Measurements from ENCODE around the gene ADGRV1.

The ADGRV1 gene

DNA sequence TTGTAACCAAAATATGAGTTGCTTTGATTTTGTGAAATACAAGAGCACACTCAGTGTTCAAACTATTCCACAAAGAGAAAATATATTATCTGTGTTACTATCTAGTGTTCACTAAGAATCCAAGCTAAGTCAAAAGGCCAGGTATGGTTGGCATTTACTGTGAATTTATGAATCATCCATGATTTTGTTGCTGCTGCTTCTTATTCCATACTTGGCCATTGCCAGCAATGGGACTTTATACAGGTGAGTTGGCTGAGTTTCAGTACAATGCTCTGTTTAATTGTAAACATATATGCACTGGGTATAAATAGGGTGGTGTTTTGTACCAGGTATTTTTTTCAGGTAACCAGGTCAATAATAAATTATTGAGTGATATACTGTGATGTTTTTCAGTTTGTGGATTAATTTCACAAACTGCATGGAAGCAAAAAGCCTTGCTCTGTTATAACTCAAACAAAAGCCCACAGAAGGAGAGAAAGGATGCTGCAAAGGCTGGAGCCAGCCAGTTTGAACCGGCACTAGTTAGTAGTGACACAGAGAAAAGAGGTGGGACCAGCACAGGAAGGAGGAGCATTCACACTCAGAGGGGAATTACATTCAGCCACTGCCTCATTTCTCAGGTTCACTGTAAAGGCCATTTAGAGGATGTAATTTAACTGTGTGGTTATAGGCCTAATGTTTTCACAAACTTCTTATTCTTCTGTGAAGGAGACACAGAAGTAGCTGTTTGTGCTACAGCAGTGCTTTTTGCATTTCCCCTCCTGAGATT, 381.8 kb downstream of the ADGRV1 start:
- H3K4me3 ChIP-seq (ENCODE audit: low read depth, low read length), result no peak overlapping the region
- DNase-seq (ENCODE audit: low read depth), result no peak
- in situ Hi-C loops (cut with HindIII; ENCODE audit: low sequenced_read_pairs), result no loop called here
- TF ChIP-seq, protein P1, sequence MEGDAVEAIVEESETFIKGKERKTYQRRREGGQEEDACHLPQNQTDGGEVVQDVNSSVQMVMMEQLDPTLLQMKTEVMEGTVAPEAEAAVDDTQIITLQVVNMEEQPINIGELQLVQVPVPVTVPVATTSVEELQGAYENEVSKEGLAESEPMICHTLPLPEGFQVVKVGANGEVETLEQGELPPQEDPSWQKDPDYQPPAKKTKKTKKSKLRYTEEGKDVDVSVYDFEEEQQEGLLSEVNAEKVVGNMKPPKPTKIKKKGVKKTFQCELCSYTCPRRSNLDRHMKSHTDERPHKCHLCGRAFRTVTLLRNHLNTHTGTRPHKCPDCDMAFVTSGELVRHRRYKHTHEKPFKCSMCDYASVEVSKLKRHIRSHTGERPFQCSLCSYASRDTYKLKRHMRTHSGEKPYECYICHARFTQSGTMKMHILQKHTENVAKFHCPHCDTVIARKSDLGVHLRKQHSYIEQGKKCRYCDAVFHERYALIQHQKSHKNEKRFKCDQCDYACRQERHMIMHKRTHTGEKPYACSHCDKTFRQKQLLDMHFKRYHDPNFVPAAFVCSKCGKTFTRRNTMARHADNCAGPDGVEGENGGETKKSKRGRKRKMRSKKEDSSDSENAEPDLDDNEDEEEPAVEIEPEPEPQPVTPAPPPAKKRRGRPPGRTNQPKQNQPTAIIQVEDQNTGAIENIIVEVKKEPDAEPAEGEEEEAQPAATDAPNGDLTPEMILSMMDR (IDR thresholded peaks at IDR 0.05; ENCODE audit: low read depth, low read length, missing control alignments), result no peak

DNA sequence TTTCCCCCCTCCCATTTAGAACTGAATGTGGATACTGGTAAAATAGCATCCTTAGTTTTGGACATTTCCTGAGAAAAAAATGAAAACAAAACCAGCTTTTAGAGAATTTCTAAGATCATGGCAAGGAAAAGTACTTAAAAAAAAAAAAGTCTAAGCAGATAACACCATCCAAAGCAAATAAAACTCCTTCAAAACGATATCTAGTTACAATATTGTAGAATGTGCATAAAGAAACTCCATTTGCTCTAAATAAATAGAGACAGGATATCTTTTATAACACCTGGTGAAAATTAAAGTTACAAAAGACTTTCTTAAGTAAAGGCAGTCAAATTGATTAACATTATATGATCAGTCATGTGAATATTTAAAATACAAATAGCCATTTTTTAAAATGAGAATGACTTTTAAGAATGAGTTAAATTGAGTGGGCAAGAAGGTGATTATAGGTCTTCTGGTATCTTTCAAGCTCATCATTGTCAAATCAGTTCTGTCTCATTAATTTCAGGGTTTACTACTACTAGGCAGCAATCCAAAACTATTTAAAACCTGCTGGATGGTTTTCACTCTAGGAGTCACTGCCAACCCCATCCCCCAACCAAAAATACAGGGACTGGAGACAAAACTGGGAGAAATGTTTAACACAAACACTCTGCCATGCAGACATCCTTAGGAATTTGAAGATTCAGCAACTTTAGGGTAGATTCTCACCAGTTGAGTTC, 382.6 kb downstream of the ADGRV1 start:
- no peak overlapping the region for H3K4me3 ChIP-seq (ENCODE audit: low read depth, low read length)
- DNase-seq (ENCODE audit: low read depth), result no peak
- in situ Hi-C loops (cut with HindIII; ENCODE audit: low sequenced_read_pairs), result no loop called here
- TF ChIP-seq, protein P1 (IDR thresholded peaks at IDR 0.05; ENCODE audit: low read depth, low read length, missing control alignments), result no peak

DNA sequence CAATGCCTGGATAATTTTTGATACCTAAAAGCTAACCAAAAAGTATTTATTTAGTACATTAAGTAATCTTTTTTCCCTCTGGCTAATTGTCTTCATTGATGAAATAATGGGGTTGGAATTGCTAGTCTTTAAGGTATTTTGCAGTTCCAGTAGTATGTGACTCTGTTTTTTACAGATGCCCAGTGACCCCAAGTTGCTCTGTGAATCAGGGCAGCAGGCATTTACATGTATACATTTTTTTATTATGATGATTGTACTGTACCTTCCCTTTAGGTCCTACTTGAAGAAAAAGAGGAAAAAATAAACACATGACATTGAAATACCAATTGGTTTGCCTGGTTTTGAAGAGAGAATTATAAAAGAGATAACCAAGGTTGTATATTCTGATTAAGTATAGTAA, 385.5 kb downstream of the ADGRV1 start:
- TF ChIP-seq, protein P1 (IDR thresholded peaks at IDR 0.05; ENCODE audit: low read depth, low read length, missing control alignments), result no peak
- in situ Hi-C loops (cut with HindIII; ENCODE audit: low sequenced_read_pairs), result no loop called here
- DNase-seq (ENCODE audit: low read depth), result no peak
- no peak overlapping the region for H3K4me3 ChIP-seq (ENCODE audit: low read depth, low read length)

DNA sequence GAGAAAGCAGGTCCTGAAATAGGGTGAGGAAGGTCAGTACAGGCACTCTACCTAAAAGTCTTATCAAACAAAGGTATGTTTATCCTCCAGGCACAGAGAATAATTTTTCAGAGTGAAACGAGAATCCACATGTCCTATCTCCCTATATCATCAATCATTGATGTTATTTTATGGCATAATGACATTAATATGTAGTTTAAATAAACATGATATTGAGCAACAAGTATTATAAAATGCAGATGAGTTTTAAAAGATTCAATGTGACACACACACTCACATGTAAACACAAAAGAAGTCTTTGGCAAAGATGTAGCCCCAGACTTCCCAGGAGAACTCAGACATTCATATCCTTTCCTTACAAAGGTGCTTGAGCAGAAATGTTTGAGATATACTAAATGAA, 389.1 kb downstream of the ADGRV1 start:
- H3K4me3 ChIP-seq (ENCODE audit: low read depth, low read length), result no peak overlapping the region
- TF ChIP-seq, protein P1 (IDR thresholded peaks at IDR 0.05; ENCODE audit: low read depth, low read length, missing control alignments), result no peak
- DNase-seq (ENCODE audit: low read depth), result no peak
- in situ Hi-C loops (cut with HindIII; ENCODE audit: low sequenced_read_pairs), result no loop called here

DNA sequence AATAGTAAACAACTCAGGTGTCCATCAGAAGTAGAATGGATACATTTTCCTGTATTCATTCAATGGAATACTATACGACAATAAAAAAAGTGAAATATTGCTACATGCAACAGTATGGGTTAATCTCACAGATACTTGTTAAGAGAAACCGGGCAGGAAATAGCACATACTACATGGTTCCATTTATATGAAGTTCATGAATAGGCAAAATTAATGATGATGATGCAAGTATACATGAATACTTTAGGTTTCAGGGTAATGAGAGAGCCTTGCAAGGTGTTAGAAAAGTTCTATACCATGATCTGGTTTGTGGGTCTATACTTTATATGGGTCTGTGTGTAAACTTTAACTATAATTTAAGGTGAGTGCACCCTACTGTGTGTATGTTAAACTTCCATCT, 390.4 kb downstream of the ADGRV1 start:
- in situ Hi-C loops (cut with HindIII; ENCODE audit: low sequenced_read_pairs), result no loop called here
- TF ChIP-seq, protein P1 (IDR thresholded peaks at IDR 0.05; ENCODE audit: low read depth, low read length, missing control alignments), result no peak
- DNase-seq (ENCODE audit: low read depth), result no peak
- H3K4me3 ChIP-seq (ENCODE audit: low read depth, low read length), result no peak overlapping the region

DNA sequence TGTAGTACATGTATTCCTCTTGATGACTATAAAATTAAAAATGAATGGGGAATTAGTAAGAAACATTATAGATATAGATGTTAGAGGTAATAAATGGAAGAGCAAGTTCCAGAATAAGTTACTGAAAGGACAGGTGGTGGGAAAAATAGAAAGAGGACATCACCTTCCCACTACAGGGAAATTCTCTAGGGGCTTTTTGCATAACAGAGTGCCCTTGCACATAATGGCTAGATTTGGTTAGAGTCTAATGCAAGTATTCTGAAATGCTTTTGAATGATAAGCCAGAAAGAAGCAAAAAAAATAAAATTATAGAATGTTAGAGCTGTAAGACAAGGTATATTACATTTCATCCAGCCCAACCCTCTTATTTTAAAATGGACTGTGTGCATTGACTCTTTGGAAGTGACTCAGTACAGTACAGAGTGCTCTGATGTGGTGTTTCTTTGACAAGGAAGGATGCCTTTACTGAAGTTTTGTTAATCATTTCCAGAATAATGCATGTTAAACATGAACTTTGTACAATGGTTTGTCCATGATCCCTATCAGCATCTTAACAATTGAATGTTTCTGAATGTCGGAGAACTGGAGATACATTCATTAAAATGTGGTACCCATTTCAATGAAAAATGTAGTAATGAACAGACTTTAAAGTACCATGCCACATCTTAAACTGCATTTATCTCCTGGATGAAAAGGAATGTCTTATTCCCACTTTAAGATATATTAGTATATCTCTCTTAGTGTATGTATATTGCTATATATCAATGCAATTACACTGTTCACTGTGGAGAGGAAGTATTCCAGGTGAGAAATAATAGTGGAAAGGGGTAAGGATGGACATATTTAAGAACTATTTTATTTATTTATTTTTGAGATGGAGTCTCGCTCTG, 391.1 kb downstream of the ADGRV1 start:
- in situ Hi-C loops (cut with HindIII; ENCODE audit: low sequenced_read_pairs), result no loop called here
- H3K4me3 ChIP-seq (ENCODE audit: low read depth, low read length), result no peak overlapping the region
- TF ChIP-seq, protein P1 (IDR thresholded peaks at IDR 0.05; ENCODE audit: low read depth, low read length, missing control alignments), result no peak
- no peak for DNase-seq (ENCODE audit: low read depth)

Data from astrocyte of the cerebellum (primary cell).